PC-9 (cell line): ENCODE results near the gene AKAP6. TPM values are rescaled to one million over a fixed set of nuclear protein-coding genes. Genes with fewer than 3 reads are reported as not detected.

ENCODE experiments used
- BruUV-seq: library from RNA; stranded (reverse); fragments of 400-500 nt; replicated peaks from 2 replicates; lab custom pipeline; 2021; lab: Mats Ljungman, UMichigan
- CTCF ChIA-PET: fragments of 300-600 bp; sonication (Branson Sonifier 250); formaldehyde crosslinking; loops from one replicate; lab custom pipeline; 2022; ENCODE audit warnings: antibody characterized with exemption; lab: Charles Lee
- POLR2A ChIA-PET: fragments of 300-600 bp; sonication (Branson Sonifier 250); formaldehyde crosslinking; loops from one replicate; lab custom pipeline; 2022; ENCODE audit warnings: antibody characterized with exemption; ENCODE audit not compliant: unreplicated experiment; lab: Charles Lee
- DNase-seq, 2 experiments: peaks; one replicate each; pipeline versions ENCODE4 v3.0.0 to v3.0.0-alpha.2; 2015 to 2022; ENCODE audit warnings: mixed read lengths in 1 of 2
- H2AFZ ChIP-seq: fragments of 200-600 bp; sonication (generic); 2 replicates; pipeline ENCODE4 v1.8.1; 2017; ENCODE audit warnings: antibody characterized with exemption
- H3F3A ChIP-seq: fragments of 200-600 bp; sonication (generic); 2 replicates; pipeline ENCODE4 v1.8.1; 2017; ENCODE audit warnings: antibody characterized with exemption, mild to moderate bottlenecking, low read depth; ENCODE audit not compliant: insufficient read depth
- H3K27ac ChIP-seq: fragments of 200-600 bp; sonication (generic); 2 replicates; pipeline ENCODE4 v1.6.1; 2016; ENCODE audit warnings: mixed run types
- H3K27me3 ChIP-seq: fragments of 200-600 bp; sonication (generic); 2 replicates; pipeline ENCODE4 v1.6.1; 2016; ENCODE audit warnings: low read depth, mixed run types; ENCODE audit not compliant: insufficient read depth
- H3K36me3 ChIP-seq: fragments of 200-600 bp; sonication (generic); 2 replicates; pipeline ENCODE4 v1.6.1; 2016; ENCODE audit warnings: low read depth, mixed run types
- H3K4me1 ChIP-seq: fragments of 200-600 bp; sonication (generic); replicated peaks from 2 replicates; pipeline ENCODE4 v1.6.1; 2016; ENCODE audit warnings: mixed run types; ENCODE audit not compliant: insufficient read depth
- H3K4me2 ChIP-seq: fragments of 200-600 bp; sonication (generic); 2 replicates; pipeline ENCODE4 v1.6.1; 2017; ENCODE audit warnings: mixed run types
- H3K4me3 ChIP-seq: fragments of 200-600 bp; sonication (generic); 2 replicates; pipeline ENCODE4 v1.6.1; 2016; ENCODE audit warnings: mixed run types
- H3K79me2 ChIP-seq: fragments of 200-600 bp; sonication (generic); 2 replicates; pipeline ENCODE4 v1.6.1; 2017; ENCODE audit warnings: low read depth, mixed run types
- H3K9me2 ChIP-seq: fragments of 200-600 bp; sonication (generic); 2 replicates; pipeline ENCODE4 v1.8.1; 2017; ENCODE audit warnings: mild to moderate bottlenecking; ENCODE audit not compliant: insufficient read depth
- H3K9me3 ChIP-seq: fragments of 200-600 bp; sonication (generic); 2 replicates; pipeline ENCODE4 v1.8.1; 2016; ENCODE audit warnings: low read depth; ENCODE audit not compliant: insufficient read depth
- H4K20me1 ChIP-seq: fragments of 200-600 bp; sonication (generic); 2 replicates; pipeline ENCODE4 v1.8.1; 2017; ENCODE audit not compliant: insufficient read depth
- EZH2 ChIP-seq: fragments of 200-600 bp; sonication (generic); IDR thresholded peaks from 2 replicates; pipeline ENCODE4 v1.8.0; 2017; ENCODE audit warnings: antibody characterized with exemption, low read depth
- intact Hi-C: fragments of 100-400 bp; cut with micrococcal nuclease; formaldehyde crosslinking; loops from one replicate; pipeline ENCODE4 v1.10.0; 2022; ENCODE audit not compliant: unreplicated experiment
- total RNA-seq: library from RNA; stranded (reverse); gene quantifications from 2 replicates; pipeline ENCODE4 v1.2.3, GENCODE V29; 2021
- TF ChIP-seq, protein P1 (sequence below): fragments of 200-600 bp; sonication (generic); conservative IDR thresholded peaks from 2 replicates; pipeline ENCODE4 v1.6.1; 2017; ENCODE audit warnings: mixed run types, antibody characterized with exemption, mild to moderate bottlenecking, moderate library complexity

AKAP6 gene
- total RNA-seq, 1 experiment from 2014 or later, result 2.8 TPM

DNA sequence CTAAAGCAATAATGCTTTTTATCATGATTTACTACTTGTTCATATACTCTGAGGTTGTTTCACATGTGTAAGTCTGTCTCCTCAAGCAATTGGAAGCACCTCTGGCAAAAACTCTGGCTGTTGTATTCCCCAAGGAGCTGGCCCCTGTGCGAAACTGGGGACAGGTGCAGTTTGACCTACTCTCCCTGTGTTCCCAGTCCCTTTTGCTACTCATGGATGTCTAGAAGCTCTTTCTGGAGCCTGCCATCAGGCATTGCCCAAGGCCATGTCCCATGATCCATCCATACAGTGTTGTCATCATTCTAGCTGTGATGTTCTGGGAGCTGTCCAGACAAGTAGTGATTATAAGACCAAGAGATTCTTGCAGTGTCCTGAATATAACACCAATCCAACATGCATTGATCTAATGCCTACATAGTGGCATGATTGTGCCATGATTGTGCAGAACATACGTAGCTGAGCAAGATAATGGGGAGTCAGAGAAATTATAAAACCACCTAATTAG is 14.9 kb downstream of the AKAP6 start:
- intact Hi-C loops, result no loop called here
- TF ChIP-seq EZH2, result no peak
- TF ChIP-seq, protein P1, sequence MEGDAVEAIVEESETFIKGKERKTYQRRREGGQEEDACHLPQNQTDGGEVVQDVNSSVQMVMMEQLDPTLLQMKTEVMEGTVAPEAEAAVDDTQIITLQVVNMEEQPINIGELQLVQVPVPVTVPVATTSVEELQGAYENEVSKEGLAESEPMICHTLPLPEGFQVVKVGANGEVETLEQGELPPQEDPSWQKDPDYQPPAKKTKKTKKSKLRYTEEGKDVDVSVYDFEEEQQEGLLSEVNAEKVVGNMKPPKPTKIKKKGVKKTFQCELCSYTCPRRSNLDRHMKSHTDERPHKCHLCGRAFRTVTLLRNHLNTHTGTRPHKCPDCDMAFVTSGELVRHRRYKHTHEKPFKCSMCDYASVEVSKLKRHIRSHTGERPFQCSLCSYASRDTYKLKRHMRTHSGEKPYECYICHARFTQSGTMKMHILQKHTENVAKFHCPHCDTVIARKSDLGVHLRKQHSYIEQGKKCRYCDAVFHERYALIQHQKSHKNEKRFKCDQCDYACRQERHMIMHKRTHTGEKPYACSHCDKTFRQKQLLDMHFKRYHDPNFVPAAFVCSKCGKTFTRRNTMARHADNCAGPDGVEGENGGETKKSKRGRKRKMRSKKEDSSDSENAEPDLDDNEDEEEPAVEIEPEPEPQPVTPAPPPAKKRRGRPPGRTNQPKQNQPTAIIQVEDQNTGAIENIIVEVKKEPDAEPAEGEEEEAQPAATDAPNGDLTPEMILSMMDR, result no peak
- CTCF ChIA-PET, result no interaction called here
- BruUV-seq, result no TSS peak
- Histone ChIP-seq H3K4me2 (no peak overlapping the region), H4K20me1 (no peaks in the 10 kb centered on the region), H3K4me1 (0 out of 2 replicates have a peak, but pooled peaks cover 9% of the 10 kb centered on the region), H3K27me3 (no peaks in the 10 kb centered on the region), H3K36me3 (no peaks in the 10 kb centered on the region), H3K79me2 (no peaks in the 10 kb centered on the region), H3F3A (peaks cover 3% of the 10 kb centered on the region; the same call in 1 of the 2 replicates), H3K27ac (no peak overlapping the region), H2AFZ (no peak overlapping the region), H3K9me2 (no peaks in the 10 kb centered on the region), H3K9me3 (no peaks in the 10 kb centered on the region), H3K4me3 (no peak overlapping the region)
- POLR2A ChIA-PET, result interaction anchor here (0.6 kb wide), 1 partner anchor 61 kb away, joined by 3 read pairs; no protein-coding TSS in a partner anchor
- no peak for DNase-seq

DNA sequence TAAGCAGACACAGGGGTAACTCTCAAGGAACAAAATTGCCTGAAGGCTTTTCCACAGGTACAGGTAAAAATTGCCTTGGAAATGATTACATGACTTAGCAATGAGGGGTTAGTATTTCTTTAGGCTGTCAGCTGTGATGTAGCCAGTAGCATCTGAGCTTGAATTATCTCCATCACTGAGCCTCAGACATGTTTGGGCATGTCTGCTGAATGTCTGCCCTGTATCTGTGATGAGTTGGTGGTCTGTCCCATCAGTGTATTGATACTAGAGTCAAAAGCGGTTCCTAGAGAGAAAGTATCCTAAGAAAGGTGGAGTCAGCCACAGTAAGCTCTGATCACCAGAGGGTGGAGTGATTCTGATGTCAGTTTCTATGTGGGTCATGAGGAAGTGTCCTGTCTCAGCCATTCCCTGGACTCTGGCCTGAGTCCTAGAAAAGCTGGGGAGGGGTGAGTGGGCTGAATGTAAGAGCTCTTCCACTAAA is 16.3 kb downstream of the AKAP6 start:
- no peaks in the 10 kb centered on the region for H3K27me3 ChIP-seq
- intact Hi-C loops, result no loop called here
- H3K4me3 ChIP-seq, result no peak overlapping the region
- no peak overlapping the region for H3K27ac ChIP-seq
- H3F3A ChIP-seq, result peaks cover 3% of the 10 kb centered on the region; the same call in 1 of the 2 replicates
- no peaks in the 10 kb centered on the region for H3K9me3 ChIP-seq
- H3K9me2 ChIP-seq, result no peaks in the 10 kb centered on the region
- BruUV-seq, result no TSS peak
- no peak for DNase-seq
- 0 out of 2 replicates have a peak, but pooled peaks cover 9% of the 10 kb centered on the region for H3K4me1 ChIP-seq
- H2AFZ ChIP-seq, result no peak overlapping the region
- H3K4me2 ChIP-seq, result no peak overlapping the region
- H4K20me1 ChIP-seq, result no peaks in the 10 kb centered on the region
- CTCF ChIA-PET, result interaction anchor here (0.6 kb wide), 1 partner anchor 411 kb away, joined by 3 read pairs; no protein-coding TSS in a partner anchor
- no peaks in the 10 kb centered on the region for H3K79me2 ChIP-seq
- no peak for TF ChIP-seq EZH2
- TF ChIP-seq, protein P1, result no peak
- POLR2A ChIA-PET, result interaction anchor here (0.5 kb wide), 1 partner anchor 285 kb away, joined by 4 read pairs; no protein-coding TSS in a partner anchor
- no peaks in the 10 kb centered on the region for H3K36me3 ChIP-seq

DNA sequence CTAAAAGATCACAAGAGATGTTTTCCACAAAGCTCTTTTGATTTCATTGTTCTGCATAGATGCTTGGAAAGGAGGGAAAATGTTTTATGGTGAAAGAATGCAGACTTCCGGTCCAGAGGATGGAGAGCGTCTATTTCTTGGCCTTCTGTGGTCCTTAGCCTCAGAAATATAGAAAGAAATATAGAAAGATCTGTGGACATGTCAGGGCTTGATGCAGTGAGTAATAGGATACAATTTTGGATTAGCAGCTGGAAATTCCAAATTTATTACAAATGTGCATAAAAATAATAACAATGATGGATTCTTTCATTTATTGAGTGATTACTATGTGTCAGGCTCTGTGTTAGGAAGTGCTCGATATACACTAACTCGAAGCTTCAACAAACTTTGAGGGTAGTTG is 20.2 kb downstream of the AKAP6 start:
- H3K36me3 ChIP-seq, result no peaks in the 10 kb centered on the region
- no TSS peak for BruUV-seq
- H3K4me3 ChIP-seq, result no peak overlapping the region
- no peaks in the 10 kb centered on the region for H3F3A ChIP-seq
- H3K27ac ChIP-seq, result no peak overlapping the region
- no peaks in the 10 kb centered on the region for H3K9me2 ChIP-seq
- no peaks in the 10 kb centered on the region for H3K79me2 ChIP-seq
- CTCF ChIA-PET, result no interaction called here
- DNase-seq, result no peak
- H4K20me1 ChIP-seq, result no peaks in the 10 kb centered on the region
- TF ChIP-seq, protein P1, result no peak
- TF ChIP-seq EZH2, result no peak
- intact Hi-C loops, result no loop called here
- H3K9me3 ChIP-seq, result no peaks in the 10 kb centered on the region
- H3K4me1 ChIP-seq, result no peaks in the 10 kb centered on the region
- no peak overlapping the region for H2AFZ ChIP-seq
- POLR2A ChIA-PET, result interaction anchor here (0.6 kb wide), 1 partner anchor 1727 kb away, joined by 3 read pairs; the partner anchor contains the start of gene SCFD1
- no peak overlapping the region for H3K4me2 ChIP-seq
- no peaks in the 10 kb centered on the region for H3K27me3 ChIP-seq
